Spleen (tissue), 11 donors: Measurements from ENCODE around the gene ITPR2. TPM values are rescaled to one million over a fixed set of nuclear protein-coding genes. Genes with fewer than 3 reads are reported as not detected.

Experiments used
- DNase-seq: peaks from one replicate; pipeline ENCODE4 v3.0.0-alpha.2; 2020
- H3K27ac ChIP-seq, 8 donors: fragments of 200-600 bp; sonication (generic) in 7 of 8; 1 replicate in 4 of 8; 2 replicates in 4 of 8; pipeline versions ENCODE4 v1.5.0 to v1.8.0; 2016 to 2021; ENCODE audit warnings: inconsistent platforms in 4 of 8, mild to moderate bottlenecking in 4 of 8, moderate library complexity in 1 of 8
- H3K27me3 ChIP-seq, 7 donors: fragments of 200-600 bp; sonication (generic) in 6 of 7; replicated peaks in 1 of 7; 1 replicate in 4 of 7; 2 replicates in 3 of 7; pipeline versions ENCODE4 v1.5.0 to v1.8.0; 2016 to 2021; ENCODE audit warnings: inconsistent platforms in 3 of 7, mild to moderate bottlenecking in 1 of 7
- H3K36me3 ChIP-seq, 6 donors: fragments of 200-600 bp; sonication (generic) in 5 of 6; 1 replicate in 4 of 6; 2 replicates in 2 of 6; pipeline versions ENCODE4 v1.5.0 to v1.8.0; 2016 to 2021; ENCODE audit warnings: inconsistent platforms in 2 of 6
- H3K4me1 ChIP-seq, 6 donors: fragments of 200-600 bp; sonication (generic) in 5 of 6; 1 replicate in 3 of 6; 2 replicates in 3 of 6; pipeline versions ENCODE4 v1.5.0 to v1.8.0; 2016 to 2021; ENCODE audit warnings: inconsistent platforms in 3 of 6
- H3K4me3 ChIP-seq, 8 donors: fragments of 200-600 bp; sonication (generic) in 7 of 8; 1 replicate in 4 of 8; 2 replicates in 4 of 8; pipeline versions ENCODE4 v1.5.0 to v1.8.0; 2016 to 2021; ENCODE audit warnings: inconsistent platforms in 4 of 8, mild to moderate bottlenecking in 4 of 8, moderate library complexity in 2 of 8
- H3K9me3 ChIP-seq, 8 donors: fragments of 200-600 bp; sonication (generic) in 7 of 8; 1 replicate in 4 of 8; 2 replicates in 4 of 8; pipeline versions ENCODE4 v1.5.0 to v1.8.0; 2016 to 2021; ENCODE audit warnings: inconsistent platforms in 4 of 8
- POLR2A ChIP-seq, 3 donors: fragments of 450-650 bp; IDR thresholded peaks; one replicate each; pipeline ENCODE4 v1.5.1; 2017; ENCODE audit warnings: antibody characterized with exemption in 3 of 3, mild to moderate bottlenecking in 1 of 3
- POLR2AphosphoS5 ChIP-seq, 3 donors: sonication (generic); formaldehyde crosslinking; IDR thresholded peaks; one replicate each; pipeline ENCODE4 v1.5.1; 2017; ENCODE audit warnings: antibody characterized with exemption in 3 of 3
- WGBS, 5 donors: extraction: QIAGEN DNeasy Blood & Tissue Kit in 3 of 5; methylation state at CpG; one replicate each; pipeline versions ENCODE4 v1.1.5 to v1.1.7; 2013 to 2018; 5-methylcytosine and 5-hydroxymethylcytosine counted together
- intact Hi-C: fragments of 100-400 bp; cut with DNase I; formaldehyde crosslinking; loops from one replicate; pipeline ENCODE4 v1.15.0; 2023; ENCODE audit warnings: low total_unique reads
- polyA plus RNA-seq, 3 donors: library from polyadenylated mRNA; stranded (reverse); fragments of 200-250 nt; gene quantifications; one replicate each; pipeline ENCODE4 v1.2.1, GENCODE V29; 2013
- total RNA-seq, 7 donors: library from RNA; depleted of rRNA in 3 of 7; stranded (reverse); fragments of >200 nt in 3 of 7; fragmentation: NEBNext Ultra II Directional in 4 of 7; extraction: Animal tissue kit (Norgen Biotek cat#: 25700) in 4 of 7; gene quantifications; one replicate each; pipeline versions ENCODE4 v1.1.0 to v1.2.1, GENCODE V29; 2016 to 2021
- TF ChIP-seq, protein P1 (sequence below), 11 experiments: fragments of 200-600 bp in 7 of 11; fragments of 450-650 bp in 4 of 11; sonication (generic) in 4 of 11; IDR thresholded peaks in 8 of 11; conservative IDR thresholded peaks in 3 of 11; 1 replicate in 7 of 11; 2 replicates in 4 of 11; pipeline versions ENCODE4 v1.4.0 to v1.8.0; 2016 to 2021; ENCODE audit warnings: antibody characterized with exemption in 11 of 11, inconsistent platforms in 4 of 11, mild to moderate bottlenecking in 1 of 11
- donor health status: healthy with polysubstance abuse.
- donor health status: DM: no; HTN: no; CAD: no; lungs with moderate emphysema.
- donor health status: DM: no; HTN: no; CAD: no.
- donor health status: Bipolar disorder and iron deficiency.
- donor health status: healthy.
- donor health status: DM: no; HTN: no; CAD: no.
- donor health status: DM: yes; HTN: yes; CAD: no.

Gene ITPR2
- total and polyA plus RNA-seq, 10 donors, result 3.2 to 105 (median 60.4) TPM

DNA sequence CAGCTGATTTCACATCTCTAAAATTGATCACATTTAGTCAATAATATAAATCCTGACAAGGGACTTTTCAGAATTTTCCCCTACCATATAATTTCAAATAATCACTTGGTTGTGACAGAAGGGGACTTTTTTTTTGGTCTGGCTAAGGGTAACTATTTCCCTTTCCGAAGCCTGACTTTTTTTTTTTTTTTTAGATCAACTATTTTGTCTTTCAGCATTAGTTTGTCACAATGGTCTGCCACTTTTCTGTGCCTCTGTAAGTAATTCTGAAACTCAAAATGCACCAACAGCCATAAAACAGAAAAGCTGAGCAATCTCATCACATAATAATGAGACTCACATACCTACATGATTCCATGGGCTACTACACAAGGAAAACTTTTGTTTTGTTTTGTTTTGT lies 371.2 kb downstream of the ITPR2 start:
- 52 to 79% (median 66%) methylated on average over 1 of the region's 1 CpG for WGBS, 5 donors
- no peak for DNase-seq
- no peaks in the 10 kb centered on the region for H3K27me3 ChIP-seq
- peaks cover 0 to 8% (median 0%) of the 10 kb centered on the region in 6 donors for H3K4me1 ChIP-seq
- H3K36me3 ChIP-seq, result peaks cover 0 to 50% (median 0%) of the 10 kb centered on the region in 6 donors
- TF ChIP-seq POLR2AphosphoS5 (IDR thresholded peaks at IDR 0.05) (no peak), POLR2A (IDR thresholded peaks at IDR 0.05) (no peak)
- TF ChIP-seq, protein P1, sequence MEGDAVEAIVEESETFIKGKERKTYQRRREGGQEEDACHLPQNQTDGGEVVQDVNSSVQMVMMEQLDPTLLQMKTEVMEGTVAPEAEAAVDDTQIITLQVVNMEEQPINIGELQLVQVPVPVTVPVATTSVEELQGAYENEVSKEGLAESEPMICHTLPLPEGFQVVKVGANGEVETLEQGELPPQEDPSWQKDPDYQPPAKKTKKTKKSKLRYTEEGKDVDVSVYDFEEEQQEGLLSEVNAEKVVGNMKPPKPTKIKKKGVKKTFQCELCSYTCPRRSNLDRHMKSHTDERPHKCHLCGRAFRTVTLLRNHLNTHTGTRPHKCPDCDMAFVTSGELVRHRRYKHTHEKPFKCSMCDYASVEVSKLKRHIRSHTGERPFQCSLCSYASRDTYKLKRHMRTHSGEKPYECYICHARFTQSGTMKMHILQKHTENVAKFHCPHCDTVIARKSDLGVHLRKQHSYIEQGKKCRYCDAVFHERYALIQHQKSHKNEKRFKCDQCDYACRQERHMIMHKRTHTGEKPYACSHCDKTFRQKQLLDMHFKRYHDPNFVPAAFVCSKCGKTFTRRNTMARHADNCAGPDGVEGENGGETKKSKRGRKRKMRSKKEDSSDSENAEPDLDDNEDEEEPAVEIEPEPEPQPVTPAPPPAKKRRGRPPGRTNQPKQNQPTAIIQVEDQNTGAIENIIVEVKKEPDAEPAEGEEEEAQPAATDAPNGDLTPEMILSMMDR (IDR thresholded peaks at IDR 0.05 in 8 of 11, conservative IDR thresholded peaks at IDR 0.05 in 3 of 11), result no peak
- intact Hi-C loops, result no loop called here
- H3K4me3 ChIP-seq, result no peak overlapping the region
- no peaks in the 10 kb centered on the region for H3K9me3 ChIP-seq
- no peak overlapping the region for H3K27ac ChIP-seq

DNA sequence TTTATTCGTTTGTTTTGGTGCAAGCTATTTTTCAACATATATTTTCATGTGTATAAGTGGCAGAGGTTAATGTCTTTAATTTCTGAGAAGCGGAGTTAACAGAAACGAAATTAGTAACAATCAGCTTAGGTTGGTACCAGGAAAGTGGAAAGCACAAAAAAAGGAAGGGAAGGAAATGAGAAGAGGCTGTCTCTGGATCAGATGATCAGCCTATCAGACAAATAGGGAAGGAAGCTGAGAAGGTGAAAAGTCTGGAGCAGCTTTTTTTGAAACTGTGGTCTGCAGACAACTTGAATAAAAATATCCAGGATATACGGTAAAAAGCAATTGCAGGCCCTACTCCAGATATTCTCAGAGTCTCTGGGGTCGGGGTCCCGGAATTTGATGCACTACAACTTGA lies 372.6 kb downstream of the ITPR2 start:
- H3K27me3 ChIP-seq, result no peaks in the 10 kb centered on the region
- 64 to 68% (median 65%) methylated on average over 6 of the region's 6 CpGs for WGBS, 5 donors
- intact Hi-C loops, result no loop called here

DNA sequence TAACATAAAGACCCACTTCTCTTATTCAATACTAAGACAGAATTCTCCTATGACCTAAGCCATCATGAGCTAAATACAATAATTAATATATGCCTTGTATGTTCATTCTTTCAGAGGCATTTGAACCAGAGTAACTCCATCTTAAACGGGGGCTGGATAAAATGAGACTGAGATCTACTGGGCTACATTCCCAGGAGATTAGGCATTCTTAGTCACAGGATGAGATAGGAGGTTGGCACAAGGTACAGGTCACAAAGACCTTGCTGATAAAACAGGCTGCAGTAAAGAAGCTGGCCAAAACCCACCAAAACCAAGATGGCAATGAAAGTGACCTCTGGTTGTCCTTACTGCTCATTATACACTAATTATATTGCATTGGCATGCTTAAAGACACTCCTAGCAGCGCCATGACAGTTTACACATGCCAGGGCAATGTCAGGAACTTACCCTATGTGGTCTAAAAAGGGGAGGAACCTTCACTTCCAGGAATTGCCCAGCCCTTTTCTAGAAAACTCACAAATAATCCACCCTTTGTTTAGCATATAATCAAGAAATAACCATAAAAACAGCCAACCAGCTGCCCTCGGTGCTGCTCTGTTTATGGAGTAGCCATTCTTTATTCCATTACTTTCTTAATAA lies 376.9 kb downstream of the ITPR2 start:
- Histone ChIP-seq H3K36me3 (peaks cover 0 to 25% (median 0%) of the 10 kb centered on the region in 6 donors), H3K4me1 (peaks cover 0 to 8% (median 0%) of the 10 kb centered on the region in 6 donors), H3K27ac (no peak overlapping the region), H3K4me3 (no peak overlapping the region), H3K27me3 (no peaks in the 10 kb centered on the region), H3K9me3 (no peaks in the 10 kb centered on the region)
- intact Hi-C loops, result no loop called here
- TF ChIP-seq POLR2A (IDR thresholded peaks at IDR 0.05) (no peak), POLR2AphosphoS5 (IDR thresholded peaks at IDR 0.05) (no peak)
- TF ChIP-seq, protein P1 (IDR thresholded peaks at IDR 0.05 in 8 of 11, conservative IDR thresholded peaks at IDR 0.05 in 3 of 11), result no peak
- WGBS, 5 donors, result 59 to 71% (median 69%) methylated on average over 3 of the region's 3 CpGs
- DNase-seq, result no peak

More for the DNA sequence above, 372.6 kb downstream of the ITPR2 start:
- H3K9me3 ChIP-seq, result no peaks in the 10 kb centered on the region
- H3K27ac ChIP-seq, result no peak overlapping the region
- no peak overlapping the region for H3K4me3 ChIP-seq
- H3K36me3 ChIP-seq, result peaks cover 0 to 48% (median 0%) of the 10 kb centered on the region in 6 donors
- no peak for TF ChIP-seq POLR2AphosphoS5 (IDR thresholded peaks at IDR 0.05)
- no peak for TF ChIP-seq POLR2A (IDR thresholded peaks at IDR 0.05)
- TF ChIP-seq, protein P1 (IDR thresholded peaks at IDR 0.05 in 8 of 11, conservative IDR thresholded peaks at IDR 0.05 in 3 of 11), result no peak
- H3K4me1 ChIP-seq, result peaks cover 0 to 8% (median 0%) of the 10 kb centered on the region in 6 donors
- no peak for DNase-seq

DNA sequence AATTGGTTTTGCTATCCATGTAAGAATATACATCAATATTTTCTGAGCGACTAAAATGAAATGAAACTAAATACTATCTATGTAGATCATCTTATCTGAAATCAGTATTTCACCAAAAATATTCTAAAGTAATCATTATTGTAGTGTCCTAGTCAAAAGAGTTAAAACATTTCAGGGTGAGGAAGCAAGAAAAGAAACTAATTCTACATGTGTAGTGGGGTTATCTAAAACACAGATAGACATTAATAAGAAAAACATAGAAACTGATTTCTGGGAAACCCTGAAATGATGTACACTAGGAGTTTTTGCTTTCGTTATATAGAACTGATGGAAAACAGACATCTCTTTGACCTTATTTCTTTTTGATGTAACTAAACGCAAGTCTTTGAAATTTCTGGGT lies 379.7 kb downstream of the ITPR2 start:
- H3K4me1 ChIP-seq, result no peaks in the 10 kb centered on the region
- H3K9me3 ChIP-seq, result no peaks in the 10 kb centered on the region
- H3K27me3 ChIP-seq, result no peaks in the 10 kb centered on the region
- no peak overlapping the region for H3K4me3 ChIP-seq
- intact Hi-C loops, result no loop called here
- TF ChIP-seq, protein P1 (IDR thresholded peaks at IDR 0.05 in 8 of 11, conservative IDR thresholded peaks at IDR 0.05 in 3 of 11), result no peak
- no peak for TF ChIP-seq POLR2A (IDR thresholded peaks at IDR 0.05)
- no peak for TF ChIP-seq POLR2AphosphoS5 (IDR thresholded peaks at IDR 0.05)
- H3K36me3 ChIP-seq, result peaks cover 0 to 25% (median 0%) of the 10 kb centered on the region in 6 donors
- H3K27ac ChIP-seq, result no peak overlapping the region
- 91 to 95% (median 93%) methylated on average over 3 of the region's 3 CpGs for WGBS, 5 donors
- DNase-seq, result no peak
